GM19324 (cell line): Measurements from ENCODE around the gene DOCK4.

Experiments
- ATAC-seq: cut with Tn5 transposase; IDR thresholded peaks from one replicate; pipeline ENCODE4 v1.9.1; 2021; ENCODE audit warnings: mild to moderate bottlenecking, moderate library complexity; ENCODE audit not compliant: unreplicated experiment, low FRiP score

The DOCK4 gene

GRCh38 chr7:112063974-112064373 is 142.2 kb downstream of the DOCK4 start:
- no peak for ATAC-seq

- ATAC-seq: no peak
These were observed 145.1 kb downstream of the DOCK4 start for GRCh38 chr7:112061051-112061450.

GRCh38 chr7:112060625-112061024 is 145.6 kb downstream of the DOCK4 start:
- no peak for ATAC-seq

- ATAC-seq: no peak
These were observed 146.5 kb downstream of the DOCK4 start for GRCh38 chr7:112059675-112060074.

- ATAC-seq: no peak
These were observed 147.5 kb downstream of the DOCK4 start for GRCh38 chr7:112058686-112059085.

GRCh38 chr7:112056409-112056808 is 149.8 kb downstream of the DOCK4 start:
- ATAC-seq: no peak

GRCh38 chr7:112053737-112054069 is 152.5 kb downstream of the DOCK4 start:
- ATAC-seq: no peak

- ATAC-seq: no peak
These were observed 153.0 kb downstream of the DOCK4 start for GRCh38 chr7:112052993-112053736.

GRCh38 chr7:112052498-112052897 is 153.7 kb downstream of the DOCK4 start:
- ATAC-seq: no peak

GRCh38 chr7:112050250-112050881 is 155.8 kb downstream of the DOCK4 start:
- ATAC-seq: no peak

- no peak for ATAC-seq
These were observed 156.5 kb downstream of the DOCK4 start for GRCh38 chr7:112049555-112050249.

GRCh38 chr7:112047421-112047820 is 158.8 kb downstream of the DOCK4 start:
- ATAC-seq: no peak

GRCh38 chr7:112045222-112045621 is 161.0 kb downstream of the DOCK4 start:
- ATAC-seq: no peak

- ATAC-seq: no peak
These were observed 163.6 kb downstream of the DOCK4 start for GRCh38 chr7:112042631-112043030.

- no peak for ATAC-seq
These were observed 167.8 kb downstream of the DOCK4 start for GRCh38 chr7:112038353-112038752.

- no peak for ATAC-seq
These were observed 170.1 kb downstream of the DOCK4 start for GRCh38 chr7:112036071-112036470.

- no peak for ATAC-seq
These were observed 174.5 kb downstream of the DOCK4 start for GRCh38 chr7:112031689-112032088.

- ATAC-seq: no peak
These were observed 180.6 kb downstream of the DOCK4 start for GRCh38 chr7:112025556-112025955.

- ATAC-seq: no peak
These were observed 182.4 kb downstream of the DOCK4 start for GRCh38 chr7:112023786-112024185.

GRCh38 chr7:112023282-112023681 is 182.9 kb downstream of the DOCK4 start:
- no peak for ATAC-seq

- no peak for ATAC-seq
These were observed 184.1 kb downstream of the DOCK4 start for GRCh38 chr7:112022128-112022527.
